Measurements from ENCODE around the gene ZFHX2. TPM values are rescaled to one million over a fixed set of nuclear protein-coding genes. Genes with fewer than 3 reads are reported as not detected.
"Not testable (repeated sequence)": the region's sequence is repeated elsewhere in the genome, so short reads cannot be mapped to it uniquely, and the experiment has no call there.

The ZFHX2 gene
- total RNA-seq, 1 experiment from 2014 or later = 2.2 TPM

DNA sequence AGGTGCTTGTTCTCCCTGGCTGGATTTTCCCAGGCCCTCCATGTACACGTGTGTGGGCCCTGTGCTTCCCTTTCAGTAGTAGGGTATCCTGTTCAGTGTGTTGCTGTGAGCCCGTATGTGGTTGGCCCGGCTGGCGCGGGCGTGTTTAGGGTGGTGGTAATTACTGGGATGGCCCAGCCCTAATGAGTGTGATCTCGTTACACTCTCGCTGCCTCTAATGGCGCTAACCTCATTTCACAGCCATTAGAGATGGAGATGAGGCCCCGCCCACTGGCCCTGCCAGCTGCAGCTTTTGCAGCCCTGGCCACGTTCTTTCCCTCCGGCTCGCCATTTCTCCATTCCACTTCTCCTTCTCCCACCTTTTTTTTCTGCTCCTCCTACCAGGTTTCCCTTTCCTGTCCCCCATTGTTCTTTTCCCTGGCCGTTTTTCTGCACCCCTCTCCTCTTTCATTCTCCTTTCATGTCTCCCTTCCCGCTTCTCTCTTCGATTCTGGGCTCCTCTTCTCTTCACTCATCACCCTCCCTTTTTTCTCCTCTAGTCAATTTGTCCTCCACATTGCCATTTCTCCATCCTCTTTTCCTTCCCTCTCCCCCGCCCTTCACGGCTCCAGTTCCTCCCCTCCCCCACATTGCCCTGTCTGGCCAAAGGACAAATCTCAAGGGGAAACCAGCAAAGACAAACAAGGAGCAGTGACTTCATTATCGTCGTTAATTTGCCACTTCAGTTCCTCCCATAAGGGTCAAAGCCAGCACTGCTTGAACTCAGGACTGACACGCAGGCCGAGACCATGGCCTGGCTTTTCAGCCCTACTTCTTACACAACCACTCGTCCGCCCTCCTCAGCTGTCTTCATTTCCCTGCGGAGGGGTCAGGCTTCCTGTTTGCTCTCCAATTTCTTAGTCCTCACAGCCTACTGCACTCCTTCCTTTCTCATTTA is 6.8 kb downstream of the ZFHX2 start:
- no peak overlapping the region for H3K4me3 ChIP-seq (ENCODE audit: insufficient read depth, low read depth, low read length)
- H3K27me3 ChIP-seq (ENCODE audit: control insufficient read depth, insufficient read depth, low read length) = no peaks in the 10 kb centered on the region
- H3K36me3 ChIP-seq (replicated peaks; ENCODE audit: control insufficient read depth, insufficient read depth, low read length) = peaks cover 7% of the 10 kb centered on the region
- DNase-seq = peak; percentile 60

DNA sequence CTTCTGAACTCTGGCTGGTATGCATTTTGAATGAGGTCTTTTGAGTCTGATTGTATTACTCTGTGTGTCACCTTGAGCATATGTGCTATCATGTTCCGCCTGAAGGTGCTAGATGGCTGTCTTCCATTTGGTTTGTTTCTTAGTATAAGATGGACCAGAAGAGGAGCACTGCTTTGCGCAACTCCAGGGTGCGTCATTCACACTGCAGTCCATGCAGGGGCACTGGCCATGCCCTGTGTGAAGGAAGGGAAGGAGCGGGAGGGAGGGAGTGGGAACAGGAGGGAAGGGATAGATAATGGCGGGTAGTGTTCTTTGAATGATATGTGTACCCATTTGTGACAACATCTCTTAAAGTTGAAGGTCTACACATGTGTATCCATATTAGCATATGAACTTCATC is 8.2 kb downstream of the ZFHX2 start:
- DNase-seq = no peak
- H3K36me3 ChIP-seq (replicated peaks; ENCODE audit: control insufficient read depth, insufficient read depth, low read length) = peaks cover 7% of the 10 kb centered on the region
- no peak overlapping the region for H3K4me3 ChIP-seq (ENCODE audit: insufficient read depth, low read depth, low read length)
- H3K27me3 ChIP-seq (ENCODE audit: control insufficient read depth, insufficient read depth, low read length) = no peaks in the 10 kb centered on the region

DNA sequence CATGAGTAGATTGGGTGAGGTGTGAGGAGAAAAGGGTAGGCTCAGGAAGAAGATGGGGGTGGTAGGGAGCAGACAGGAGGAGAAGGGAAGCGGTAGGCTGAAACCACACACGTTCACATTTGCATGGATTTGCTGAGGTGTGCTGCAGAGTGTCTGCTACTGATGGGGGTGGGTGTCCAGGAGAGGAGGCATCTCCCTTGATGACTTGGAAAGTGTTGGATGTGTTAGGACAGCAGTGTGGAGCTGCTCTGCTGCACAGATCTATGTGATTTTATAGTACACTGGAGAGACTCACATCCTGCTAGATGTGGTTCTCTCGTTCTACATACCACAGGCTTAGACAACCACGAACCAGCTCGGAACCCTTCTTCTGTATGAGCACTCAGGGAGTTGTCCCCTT is 9.3 kb downstream of the ZFHX2 start:
- DNase-seq = no peak
- Histone ChIP-seq H3K27me3 (ENCODE audit: control insufficient read depth, insufficient read depth, low read length) (no peaks in the 10 kb centered on the region), H3K36me3 (replicated peaks; ENCODE audit: control insufficient read depth, insufficient read depth, low read length) (peaks cover 7% of the 10 kb centered on the region), H3K4me3 (ENCODE audit: insufficient read depth, low read depth, low read length) (no peak overlapping the region)

DNA sequence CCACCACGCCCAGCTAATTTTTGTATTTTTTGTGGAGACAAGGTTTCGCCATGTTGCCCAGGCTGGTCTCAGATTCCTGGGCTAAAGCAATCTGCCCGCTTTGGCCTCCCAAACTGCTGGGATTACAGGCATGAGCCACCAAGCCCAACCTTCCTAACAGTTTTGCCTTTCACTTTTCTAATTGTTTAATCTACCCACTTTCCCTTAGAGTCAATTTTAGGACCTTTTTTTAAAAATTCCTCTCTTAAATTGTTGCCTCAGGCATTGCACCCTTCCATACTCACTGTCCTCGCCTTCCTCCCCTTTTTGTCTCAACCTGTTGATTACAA is 11.5 kb downstream of the ZFHX2 start:
- no peaks in the 10 kb centered on the region for H3K27me3 ChIP-seq (ENCODE audit: control insufficient read depth, insufficient read depth, low read length)
- H3K4me3 ChIP-seq (ENCODE audit: insufficient read depth, low read depth, low read length) = no peak overlapping the region
- no peak for DNase-seq
- H3K36me3 ChIP-seq (replicated peaks; ENCODE audit: control insufficient read depth, insufficient read depth, low read length) = peaks cover 7% of the 10 kb centered on the region

DNA sequence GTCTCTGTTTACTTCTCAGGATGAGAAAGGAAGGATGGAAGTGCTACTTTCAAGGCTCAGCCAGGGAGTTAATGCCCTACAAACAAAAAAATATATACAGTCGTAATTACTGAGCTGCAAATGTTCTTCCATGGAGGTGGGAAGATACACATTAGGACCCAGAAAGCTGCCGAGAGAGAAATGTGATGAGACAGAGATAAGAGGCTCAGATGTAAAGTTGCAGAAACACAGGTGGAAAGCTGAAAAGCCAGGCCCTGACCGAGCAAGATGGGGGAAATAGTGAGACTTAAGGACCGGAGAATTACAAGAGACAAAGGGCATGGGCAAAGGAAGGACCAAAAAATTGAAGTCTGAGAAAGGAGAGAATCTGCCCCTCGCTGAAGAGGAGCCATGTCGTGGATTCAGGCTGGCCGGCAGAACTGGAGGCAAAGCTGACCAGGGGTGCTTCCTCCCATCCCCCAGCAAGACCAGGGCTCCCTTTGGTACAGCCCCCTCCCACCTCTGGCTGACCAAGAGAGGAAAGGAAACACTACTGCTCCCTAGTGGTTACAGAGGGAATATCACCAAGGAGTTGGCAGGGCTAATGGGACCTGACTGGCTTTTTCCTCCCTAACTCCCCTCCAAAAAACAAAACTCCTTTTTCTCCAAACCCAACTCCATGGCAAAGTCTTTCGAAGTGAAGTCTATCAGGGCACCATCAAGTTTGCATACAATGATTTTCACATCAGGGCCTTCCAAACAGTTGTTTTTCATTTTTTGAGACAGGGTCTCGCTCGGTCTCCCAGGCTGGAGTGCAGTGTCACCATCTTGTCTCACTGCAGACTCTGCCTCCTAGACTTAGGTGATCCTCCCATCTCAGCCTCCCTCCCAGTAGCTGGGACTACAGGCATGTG is 12.1 kb downstream of the ZFHX2 start:
- H3K4me3 ChIP-seq (ENCODE audit: insufficient read depth, low read depth, low read length) = no peak overlapping the region
- peaks cover 9% of the 10 kb centered on the region for H3K36me3 ChIP-seq (replicated peaks; ENCODE audit: control insufficient read depth, insufficient read depth, low read length)
- no peaks in the 10 kb centered on the region for H3K27me3 ChIP-seq (ENCODE audit: control insufficient read depth, insufficient read depth, low read length)
- DNase-seq = peak; percentile 88

DNA sequence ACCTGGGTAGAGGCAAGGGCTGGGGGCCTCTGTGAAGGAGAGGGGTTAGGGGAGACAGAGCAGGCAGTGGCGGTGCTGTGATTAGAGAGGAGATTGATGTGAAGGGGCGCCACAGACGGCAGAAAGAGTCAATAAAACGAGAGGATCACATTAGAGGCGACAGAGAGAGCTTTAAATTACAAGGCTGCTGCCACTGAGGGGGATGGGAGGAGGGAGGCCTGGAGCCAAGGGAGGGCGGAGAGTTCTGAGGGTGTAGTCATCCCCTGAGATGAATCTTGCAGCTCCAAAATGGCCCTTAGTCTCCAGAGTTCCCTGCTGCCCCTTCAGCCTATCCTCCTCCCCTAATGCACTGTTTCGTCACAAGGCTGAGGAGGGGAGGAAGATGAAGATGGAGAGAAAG is 12.8 kb downstream of the ZFHX2 start:
- peaks cover 12% of the 10 kb centered on the region for H3K36me3 ChIP-seq (replicated peaks; ENCODE audit: control insufficient read depth, insufficient read depth, low read length)
- H3K27me3 ChIP-seq (ENCODE audit: control insufficient read depth, insufficient read depth, low read length) = no peaks in the 10 kb centered on the region
- no peak for DNase-seq
- peak overlapping the region; percentile 38 for H3K4me3 ChIP-seq (ENCODE audit: insufficient read depth, low read depth, low read length)

DNA sequence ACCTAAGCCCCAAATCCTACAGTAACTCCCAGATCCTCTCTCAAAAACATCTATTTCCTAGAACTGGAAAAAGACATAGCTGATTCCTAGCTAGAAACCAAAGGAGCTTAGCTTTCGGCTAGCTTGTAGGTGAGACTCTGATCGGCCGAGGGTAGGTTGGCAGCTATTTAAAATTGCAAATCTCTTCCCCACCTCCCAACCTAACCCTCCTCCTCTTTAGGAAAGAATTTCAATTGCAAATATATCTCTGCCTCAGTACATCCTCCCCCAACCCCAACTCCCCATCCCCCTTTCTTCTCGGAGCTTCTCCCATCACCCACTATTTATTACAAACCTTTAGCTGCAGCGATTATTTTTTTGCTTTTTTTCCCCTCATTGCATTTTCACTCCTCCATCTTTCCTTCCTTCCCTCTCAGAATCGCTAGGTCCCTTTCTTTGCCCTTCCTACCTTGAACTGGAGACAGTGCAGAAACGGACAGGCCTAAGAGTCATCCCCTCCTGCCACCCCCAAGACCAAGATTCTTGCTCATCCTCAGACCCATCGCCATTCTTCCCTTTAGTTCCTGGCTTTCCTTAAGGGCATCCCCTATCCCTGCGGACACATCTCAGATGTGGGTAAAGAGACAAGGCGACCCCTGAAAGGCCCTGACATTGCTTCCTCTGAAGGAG is 13.4 kb downstream of the ZFHX2 start:
- Histone ChIP-seq H3K4me3 (ENCODE audit: insufficient read depth, low read depth, low read length) (peak overlapping the region; percentile 73), H3K27me3 (ENCODE audit: control insufficient read depth, insufficient read depth, low read length) (no peaks in the 10 kb centered on the region), H3K36me3 (replicated peaks; ENCODE audit: control insufficient read depth, insufficient read depth, low read length) (peaks cover 13% of the 10 kb centered on the region)
- DNase-seq = peak; percentile 73

DNA sequence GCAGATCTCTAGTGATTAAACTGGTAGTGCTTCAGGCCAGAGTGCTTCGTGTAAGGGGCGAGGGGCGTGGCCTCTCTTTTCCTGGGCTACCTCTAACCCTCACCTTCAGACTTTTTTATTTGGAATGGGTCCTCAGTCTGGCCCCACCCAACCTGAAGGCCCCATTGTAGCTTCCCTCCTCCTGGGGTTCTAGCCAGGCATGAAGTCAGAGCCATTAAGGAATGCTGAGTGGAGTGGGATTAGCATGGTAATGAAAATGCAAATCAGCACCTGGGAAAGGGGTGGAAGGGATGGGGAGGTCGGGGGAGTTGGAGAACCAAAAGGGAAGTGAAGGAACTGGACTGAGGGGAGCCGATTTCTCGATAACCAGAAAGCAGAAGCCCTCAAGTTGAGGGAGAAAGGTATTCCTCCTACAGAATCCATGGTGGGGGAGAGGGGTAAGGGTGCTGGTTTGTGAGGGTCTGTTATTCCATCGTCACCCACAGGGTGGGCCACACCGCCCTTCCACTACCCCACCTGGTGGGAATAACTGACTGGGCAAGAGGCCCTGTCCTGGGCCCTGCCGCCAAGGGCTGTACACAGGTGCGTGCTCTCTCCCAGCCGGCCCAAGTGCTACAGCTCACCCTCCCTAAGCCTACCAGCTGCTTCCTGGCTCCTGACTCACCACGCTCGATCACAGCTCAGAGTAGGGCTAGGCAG is 14.1 kb downstream of the ZFHX2 start:
- DNase-seq = peak; percentile 90
- Histone ChIP-seq H3K36me3 (replicated peaks; ENCODE audit: control insufficient read depth, insufficient read depth, low read length) (peaks cover 19% of the 10 kb centered on the region), H3K27me3 (ENCODE audit: control insufficient read depth, insufficient read depth, low read length) (no peaks in the 10 kb centered on the region), H3K4me3 (ENCODE audit: insufficient read depth, low read depth, low read length) (peak overlapping the region; percentile 73)

DNA sequence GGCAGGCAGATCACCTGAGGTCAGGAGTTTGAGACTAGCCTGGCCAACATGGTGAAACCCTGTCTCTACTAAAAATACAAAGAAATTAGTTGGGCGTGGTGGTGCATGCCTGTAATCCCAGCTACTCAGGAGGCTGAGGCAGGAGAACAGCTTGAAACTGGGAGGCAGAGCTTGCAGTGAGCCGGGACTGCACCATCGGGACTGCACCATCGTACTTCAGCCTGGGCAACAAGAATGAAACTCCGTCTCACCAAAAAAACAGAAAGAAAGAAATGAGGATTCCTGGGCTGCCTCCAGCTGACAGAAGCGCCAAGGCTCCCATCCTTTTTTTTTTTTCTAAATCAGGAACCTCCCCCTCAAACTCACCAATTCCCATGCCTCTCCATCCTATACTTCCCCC is 14.7 kb downstream of the ZFHX2 start:
- Histone ChIP-seq H3K36me3 (replicated peaks; ENCODE audit: control insufficient read depth, insufficient read depth, low read length) (peaks cover 17% of the 10 kb centered on the region), H3K4me3 (ENCODE audit: insufficient read depth, low read depth, low read length) (0 out of 2 replicates have a peak overlapping the region, but pooled peaks have one; percentile 6)
- DNase-seq; H3K27me3 ChIP-seq (ENCODE audit: control insufficient read depth, insufficient read depth, low read length): not testable (repeated sequence)

DNA sequence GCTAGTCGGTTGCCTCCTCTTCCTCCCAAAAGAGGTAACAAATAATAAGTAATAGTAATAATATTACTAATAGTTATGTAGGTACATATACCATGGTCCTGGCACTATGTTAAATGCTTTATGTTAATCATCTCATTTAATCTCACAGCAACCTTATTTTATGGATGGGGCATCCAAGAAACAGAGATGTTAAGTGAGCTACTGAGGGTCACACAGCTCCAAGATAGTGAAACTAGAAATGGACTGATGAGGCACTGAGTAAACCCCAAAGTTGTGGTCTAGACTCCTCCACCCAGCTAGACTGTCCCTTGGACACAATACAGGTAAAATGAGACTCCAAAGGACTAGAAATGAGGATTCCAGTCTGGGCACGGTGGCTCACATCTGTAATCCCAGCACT is 15.1 kb downstream of the ZFHX2 start:
- Histone ChIP-seq H3K36me3 (replicated peaks; ENCODE audit: control insufficient read depth, insufficient read depth, low read length) (peaks cover 17% of the 10 kb centered on the region), H3K27me3 (ENCODE audit: control insufficient read depth, insufficient read depth, low read length) (no peaks in the 10 kb centered on the region), H3K4me3 (ENCODE audit: insufficient read depth, low read depth, low read length) (no peak overlapping the region)
- no peak for DNase-seq

DNA sequence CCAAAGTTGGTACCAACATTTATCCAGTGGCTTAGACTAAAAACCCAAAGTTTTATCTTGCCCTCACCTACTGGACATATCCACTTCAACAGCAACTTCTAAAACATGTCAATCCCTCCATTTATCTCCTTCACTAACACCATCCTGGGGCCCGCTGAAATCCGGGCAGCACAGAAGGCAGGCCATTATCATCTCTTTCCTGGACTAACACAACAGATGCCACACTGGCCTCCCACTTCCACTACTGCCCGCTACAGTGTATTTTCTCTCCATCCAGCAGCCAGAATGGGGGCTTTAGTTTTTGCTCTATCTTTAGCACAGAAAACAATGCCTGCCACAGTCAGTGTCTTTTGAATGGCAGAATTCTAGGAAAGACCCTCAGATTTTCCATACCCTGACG is 15.6 kb downstream of the ZFHX2 start:
- Histone ChIP-seq H3K27me3 (ENCODE audit: control insufficient read depth, insufficient read depth, low read length) (no peaks in the 10 kb centered on the region), H3K36me3 (replicated peaks; ENCODE audit: control insufficient read depth, insufficient read depth, low read length) (peaks cover 17% of the 10 kb centered on the region), H3K4me3 (ENCODE audit: insufficient read depth, low read depth, low read length) (no peak overlapping the region)
- no peak for DNase-seq

DNA sequence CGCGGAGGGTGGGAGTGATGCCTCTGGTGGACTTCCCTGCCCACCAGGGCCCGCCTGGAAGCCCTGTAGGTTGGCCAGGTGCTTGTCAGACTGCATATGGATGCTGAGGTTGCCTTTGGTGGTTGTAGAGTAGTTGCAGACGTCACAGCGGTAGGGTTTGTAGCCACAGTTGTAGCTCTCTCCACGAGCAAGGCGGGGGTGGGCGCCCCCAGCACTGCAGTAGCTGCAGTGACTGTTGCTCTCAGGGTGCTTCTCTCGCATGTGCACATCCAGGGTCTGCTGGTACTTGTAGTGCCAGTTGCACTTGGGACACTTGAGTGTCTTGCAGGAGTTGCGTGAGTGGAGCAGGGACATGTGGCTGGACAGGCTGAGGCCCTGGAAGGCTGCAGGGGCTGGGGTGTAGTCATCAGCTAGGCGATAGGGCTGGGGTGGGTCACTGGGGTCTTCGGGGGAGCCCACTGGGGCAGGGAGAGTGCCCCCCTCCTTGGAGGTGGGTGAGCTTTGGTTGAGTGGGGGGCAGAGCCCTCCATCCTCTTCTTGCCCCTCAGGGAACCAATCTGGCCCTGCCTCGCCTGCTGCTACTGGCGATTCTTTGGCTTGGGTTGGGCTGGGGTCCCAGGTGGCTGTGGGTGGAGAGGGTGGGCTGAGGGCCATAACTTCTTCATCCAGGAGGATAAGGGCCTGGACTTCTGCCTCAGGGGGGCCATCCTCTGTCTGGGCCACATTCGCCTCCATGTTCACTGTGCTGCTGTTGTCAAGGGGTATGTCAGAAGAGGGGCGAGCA is 17.7 kb downstream of the ZFHX2 start:
- H3K27me3 ChIP-seq (ENCODE audit: control insufficient read depth, insufficient read depth, low read length) = no peaks in the 10 kb centered on the region
- DNase-seq = no peak
- peaks cover 29% of the 10 kb centered on the region for H3K36me3 ChIP-seq (replicated peaks; ENCODE audit: control insufficient read depth, insufficient read depth, low read length)

DNA sequence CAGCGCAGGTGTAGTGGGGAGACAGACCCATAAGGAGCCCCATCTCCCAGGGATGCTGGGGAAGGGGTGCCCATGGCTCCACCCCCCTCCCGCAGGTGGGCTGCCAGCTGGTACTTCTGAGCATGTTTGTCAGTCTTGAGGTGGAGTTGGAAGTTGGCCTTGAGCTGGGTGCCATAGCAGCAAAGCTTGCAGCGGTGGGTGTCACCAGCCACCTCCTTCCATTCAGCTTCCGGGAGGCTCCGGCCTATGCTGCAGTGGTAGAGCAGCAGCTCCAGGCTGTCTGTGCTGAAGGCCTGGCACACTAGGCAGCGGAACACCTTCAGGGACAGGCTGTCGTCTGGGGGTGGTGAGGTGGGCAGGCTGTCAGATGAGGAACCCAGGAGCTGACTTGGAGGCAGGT is 18.9 kb downstream of the ZFHX2 start:
- Histone ChIP-seq H3K27me3 (ENCODE audit: control insufficient read depth, insufficient read depth, low read length) (no peaks in the 10 kb centered on the region), H3K4me3 (ENCODE audit: insufficient read depth, low read depth, low read length) (no peak overlapping the region), H3K36me3 (replicated peaks; ENCODE audit: control insufficient read depth, insufficient read depth, low read length) (peaks cover 34% of the 10 kb centered on the region)
- DNase-seq = no peak

More for the DNA sequence above, 17.7 kb downstream of the ZFHX2 start:
- H3K4me3 ChIP-seq (ENCODE audit: insufficient read depth, low read depth, low read length) = no peak overlapping the region
